Measurements from ENCODE around the gene PIGQ.

Gene PIGQ

GRCh38 chr16:572865-573650 lies 3.3 kb downstream of the PIGQ start:
- no peak for FAIRE-seq

- no peak for FAIRE-seq
Observed at GRCh38 chr16:574021-574760, 4.4 kb downstream of the PIGQ start.

GRCh38 chr16:575354-576196 lies 5.8 kb downstream of the PIGQ start:
- no peak for FAIRE-seq

- FAIRE-seq: no peak
Observed at GRCh38 chr16:576197-576822, 6.5 kb downstream of the PIGQ start.

GRCh38 chr16:576823-577201 lies 7.0 kb downstream of the PIGQ start:
- no peak for FAIRE-seq

GRCh38 chr16:577796-578195 lies 8.0 kb downstream of the PIGQ start:
- FAIRE-seq: no peak

- no peak for FAIRE-seq
Observed at GRCh38 chr16:578232-578869, 8.6 kb downstream of the PIGQ start.

GRCh38 chr16:578870-579405 lies 9.2 kb downstream of the PIGQ start:
- FAIRE-seq: no peak

- no peak for FAIRE-seq
Observed at GRCh38 chr16:580141-580945, 10.6 kb downstream of the PIGQ start.

GRCh38 chr16:580946-581498 lies 11.3 kb downstream of the PIGQ start:
- no peak for FAIRE-seq

- no peak for FAIRE-seq
Observed at GRCh38 chr16:582218-582613, 12.4 kb downstream of the PIGQ start.

- no peak for FAIRE-seq
Observed at GRCh38 chr16:582614-583331, 13.0 kb downstream of the PIGQ start.

- FAIRE-seq: no peak
Observed at GRCh38 chr16:583470-583814, 13.7 kb downstream of the PIGQ start.

GRCh38 chr16:583815-584591 lies 14.2 kb downstream of the PIGQ start:
- no peak for FAIRE-seq

- no peak for FAIRE-seq
Observed at GRCh38 chr16:585351-585750, 15.6 kb downstream of the PIGQ start.

- FAIRE-seq: no peak
Observed at GRCh38 chr16:586047-586644, 16.4 kb downstream of the PIGQ start.

GRCh38 chr16:586645-587590 lies 17.1 kb downstream of the PIGQ start:
- no peak for FAIRE-seq

- FAIRE-seq: no peak
Observed at GRCh38 chr16:588639-588888, 18.8 kb downstream of the PIGQ start.

Data from islet of Langerhans (tissue), 1 donor.